NK-92 (cell line): ENCODE measurements around the gene TSKU.

ENCODE experiments used
- DNase-seq: peaks from one replicate; lab custom pipeline; 2025; ENCODE audit not compliant: unreplicated experiment; lab: John Stamatoyannopoulos, UW

The TSKU gene

DNA sequence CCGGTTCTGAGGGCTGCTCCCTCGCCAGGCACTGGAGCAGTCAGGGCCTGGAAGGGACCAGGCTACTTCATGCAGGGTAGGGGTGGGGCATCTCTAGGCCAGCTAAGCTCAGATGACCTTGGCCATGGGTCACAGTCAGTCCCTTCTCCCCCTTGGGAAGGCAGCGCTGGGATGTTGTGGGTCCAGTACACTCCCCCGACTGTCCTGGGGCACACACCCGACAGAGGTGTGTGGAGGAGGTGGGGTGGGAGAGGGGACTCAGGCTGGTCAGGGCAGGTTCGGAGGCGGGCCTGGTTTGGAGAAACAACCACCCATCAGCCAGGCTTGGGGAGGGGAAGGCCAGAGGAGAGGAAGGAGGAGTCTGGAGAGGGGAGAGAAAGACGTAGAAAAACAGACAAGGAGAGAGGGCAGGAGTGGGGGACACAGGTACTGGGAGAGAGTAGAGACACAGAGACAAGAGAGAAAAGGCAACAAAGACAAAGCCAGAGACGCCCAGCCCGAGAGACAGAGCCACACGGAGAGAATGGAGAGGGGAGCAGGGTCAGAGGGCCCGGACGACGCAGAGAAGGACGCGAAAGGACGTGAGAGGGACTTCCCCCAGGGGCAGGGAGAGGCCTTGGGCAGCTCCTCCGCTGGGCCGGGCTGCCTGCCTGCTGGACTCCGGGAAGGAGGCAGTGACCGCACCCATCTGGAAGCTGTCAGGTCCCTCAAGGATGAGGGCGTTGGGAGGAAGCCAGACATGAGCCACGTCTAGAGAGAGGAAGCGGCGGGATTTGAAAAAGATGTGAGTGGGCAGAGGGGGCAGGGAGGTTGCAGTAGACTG lies 30.6 kb upstream of the TSKU start:
- DNase-seq, result no peak

- DNase-seq, result no peak
These were observed 29.7 kb upstream of the TSKU start for GRCh38 chr11:76753449-76753848.

- no peak for DNase-seq
These were observed 29.2 kb upstream of the TSKU start for GRCh38 chr11:76753950-76754349.

- DNase-seq, result no peak
These were observed 26.8 kb upstream of the TSKU start for GRCh38 chr11:76756341-76756741.

DNA sequence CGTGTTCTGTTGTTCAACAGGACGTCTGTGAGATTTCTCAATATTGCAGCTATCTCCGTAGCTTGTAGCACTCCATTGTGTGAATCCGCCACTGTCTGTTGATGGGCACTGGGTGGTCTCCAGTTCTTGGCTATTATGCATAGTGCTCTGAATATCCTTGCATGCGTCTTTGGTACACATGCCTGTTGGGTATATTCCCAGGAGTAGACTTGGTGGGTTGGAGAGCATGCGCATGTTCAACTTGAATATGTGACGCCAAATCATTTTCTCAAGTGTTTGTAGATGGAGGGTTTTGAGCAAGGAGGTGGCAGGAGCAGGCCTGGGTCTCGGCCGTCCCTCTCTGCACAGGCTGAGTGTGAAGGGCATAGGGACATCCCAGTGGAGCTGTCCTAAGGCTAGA lies 24.8 kb upstream of the TSKU start:
- DNase-seq, result no peak

DNA sequence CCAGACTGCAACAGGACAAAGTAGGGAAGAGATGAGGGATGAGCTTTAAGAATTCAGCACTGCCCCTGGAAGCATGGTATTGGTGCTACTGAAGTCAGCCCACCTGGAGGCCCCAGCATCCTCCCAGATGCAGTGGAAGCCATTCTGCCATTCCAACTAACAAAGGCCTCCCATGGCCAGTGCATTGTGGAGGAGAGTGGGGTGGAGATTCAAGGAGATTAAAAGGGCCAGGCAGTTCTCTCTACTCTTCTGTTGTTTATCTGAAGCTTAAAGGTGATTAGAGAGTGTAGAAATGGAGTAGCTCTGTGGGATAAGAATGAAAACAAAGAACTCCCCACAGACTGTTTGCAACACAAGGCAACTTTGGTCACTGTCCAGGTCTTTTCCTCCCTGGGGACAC lies 24.1 kb upstream of the TSKU start:
- no peak for DNase-seq

- no peak for DNase-seq
These were observed 23.6 kb upstream of the TSKU start for GRCh38 chr11:76759517-76759916.

DNA sequence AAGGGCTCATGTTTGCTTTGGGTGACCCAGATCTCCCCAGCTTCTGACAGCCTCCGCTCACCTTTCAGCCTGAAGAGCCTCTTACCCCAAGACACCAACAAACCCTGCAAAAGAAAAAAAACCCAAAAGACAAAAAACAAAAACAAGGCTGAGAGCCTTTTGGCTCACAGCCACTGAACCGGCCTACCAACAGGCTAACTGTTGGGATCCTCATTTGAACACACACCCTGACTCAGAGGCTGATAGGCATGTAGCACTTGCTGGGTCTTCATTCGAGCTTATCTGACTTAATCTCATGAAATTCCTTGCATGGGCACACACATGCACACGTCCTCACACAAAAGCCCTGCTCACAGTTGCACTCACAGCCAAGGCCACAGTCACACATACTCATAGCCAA lies 22.9 kb upstream of the TSKU start:
- DNase-seq, result no peak

DNA sequence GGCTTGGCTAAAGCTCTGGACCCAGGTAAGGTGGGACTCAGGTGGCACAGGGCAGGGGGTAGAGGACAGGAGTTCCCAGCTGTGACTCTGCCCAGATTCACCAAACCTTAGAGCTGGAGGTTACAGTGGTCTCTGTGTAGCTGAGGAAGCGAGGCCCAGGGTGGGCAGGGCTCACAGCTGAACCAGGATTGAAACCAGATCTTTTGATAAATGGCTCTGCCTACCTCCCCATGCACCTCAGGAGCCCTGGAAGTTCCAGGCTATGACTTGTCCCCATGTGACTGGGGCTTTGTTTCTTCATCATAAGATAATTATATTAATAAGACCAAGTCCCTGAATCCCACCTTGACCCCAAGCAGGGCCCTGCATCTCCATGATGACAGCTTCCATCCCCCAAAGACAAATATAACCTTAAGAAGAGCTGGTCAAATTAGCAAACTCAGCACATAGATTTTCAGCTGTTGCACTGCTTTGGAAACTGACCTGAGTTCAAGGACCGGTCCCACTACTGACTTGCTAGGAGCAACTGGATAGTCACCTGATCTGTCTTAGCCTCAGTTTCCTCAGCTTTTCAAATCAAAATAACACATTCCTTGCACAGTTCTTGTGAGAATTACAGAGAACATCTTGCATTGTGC lies 21.3 kb upstream of the TSKU start:
- no peak for DNase-seq

DNA sequence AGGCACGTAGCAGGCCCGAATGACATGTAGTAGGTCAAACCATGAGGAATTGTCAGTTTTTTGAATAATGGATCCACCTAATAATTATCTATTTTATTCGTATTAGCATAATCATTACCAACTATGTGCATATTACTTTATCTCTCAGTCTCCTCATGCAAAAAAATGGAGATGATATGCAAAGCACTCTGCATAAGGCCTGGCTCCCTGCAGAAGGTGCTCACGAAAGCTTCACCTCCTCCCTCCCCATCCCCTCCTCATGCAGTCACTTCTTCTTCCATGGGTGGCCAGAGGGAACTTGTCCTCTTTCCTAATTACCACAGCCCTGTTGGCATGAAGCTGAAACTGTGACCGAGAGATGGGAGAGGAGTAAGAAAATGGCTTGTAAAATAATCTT lies 20.8 kb upstream of the TSKU start:
- no peak for DNase-seq

DNA sequence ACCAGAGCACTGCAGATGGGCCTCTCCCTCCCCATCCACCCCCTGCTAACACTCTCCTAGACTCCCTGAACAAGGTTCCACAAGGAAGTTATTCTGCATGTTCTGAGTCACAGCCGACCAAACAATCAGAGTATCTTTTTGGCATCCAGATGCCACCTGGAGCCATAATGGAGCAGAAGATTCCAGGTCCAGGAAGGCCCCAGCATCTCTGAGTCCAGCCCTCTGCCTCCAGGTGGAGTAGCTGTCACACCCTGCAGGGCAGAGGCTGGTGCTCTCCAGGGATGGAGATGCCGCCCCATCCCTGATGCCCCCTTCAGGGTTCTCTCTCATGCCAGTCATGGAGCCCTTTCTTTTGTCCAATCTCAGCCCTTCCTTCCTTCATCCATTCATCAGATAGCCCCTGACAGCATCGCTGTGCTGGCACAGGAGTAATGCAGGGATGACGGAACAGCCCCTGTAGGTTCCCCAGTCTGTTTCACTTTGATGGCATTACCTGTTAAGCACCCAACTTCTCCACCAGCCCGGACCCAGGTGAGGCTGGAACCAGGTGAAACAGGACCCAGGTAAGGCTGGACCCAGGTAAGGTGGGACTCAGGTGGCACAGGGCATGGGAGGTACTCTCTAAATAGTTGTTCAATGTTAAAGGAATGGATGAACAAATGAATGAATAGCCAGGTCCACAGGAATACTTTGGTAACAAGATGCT lies 20.1 kb upstream of the TSKU start:
- DNase-seq, result no peak

DNA sequence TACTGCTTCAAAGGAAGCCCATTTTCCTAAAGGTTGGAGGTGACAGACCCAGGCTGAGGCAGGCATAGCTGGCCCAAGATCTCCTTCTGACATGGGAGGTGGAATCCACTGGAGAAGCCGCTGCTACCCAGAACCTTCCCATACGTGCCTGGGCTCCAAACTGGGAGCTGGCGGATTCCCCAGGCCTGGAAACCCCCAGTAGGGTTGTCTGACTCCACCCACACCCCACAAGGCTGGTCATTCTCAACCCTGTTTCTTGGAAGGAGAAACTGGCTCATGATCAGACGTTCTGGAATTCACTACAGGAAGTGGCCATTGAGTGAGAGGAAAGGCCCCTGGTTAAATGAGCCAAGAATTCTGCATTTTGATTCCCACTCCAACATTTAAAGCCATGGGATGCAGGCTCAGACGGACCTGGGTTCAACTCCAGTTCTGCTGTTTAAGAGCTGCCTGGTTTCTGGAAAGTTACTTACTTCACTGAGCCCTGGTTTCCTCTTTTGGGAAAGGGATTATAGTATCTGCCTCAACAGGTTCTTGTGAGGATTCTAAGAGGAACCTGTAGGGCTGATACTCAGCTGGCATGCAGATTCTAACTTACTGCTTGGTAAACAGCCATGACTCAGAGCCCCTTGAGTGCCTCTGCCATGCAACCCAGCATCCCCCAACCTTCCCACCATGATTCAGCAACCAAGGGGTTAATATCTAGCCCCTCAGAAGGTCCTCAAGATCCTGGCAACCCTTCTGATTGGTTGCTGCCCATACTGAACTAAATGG lies 19.4 kb upstream of the TSKU start:
- no peak for DNase-seq

DNA sequence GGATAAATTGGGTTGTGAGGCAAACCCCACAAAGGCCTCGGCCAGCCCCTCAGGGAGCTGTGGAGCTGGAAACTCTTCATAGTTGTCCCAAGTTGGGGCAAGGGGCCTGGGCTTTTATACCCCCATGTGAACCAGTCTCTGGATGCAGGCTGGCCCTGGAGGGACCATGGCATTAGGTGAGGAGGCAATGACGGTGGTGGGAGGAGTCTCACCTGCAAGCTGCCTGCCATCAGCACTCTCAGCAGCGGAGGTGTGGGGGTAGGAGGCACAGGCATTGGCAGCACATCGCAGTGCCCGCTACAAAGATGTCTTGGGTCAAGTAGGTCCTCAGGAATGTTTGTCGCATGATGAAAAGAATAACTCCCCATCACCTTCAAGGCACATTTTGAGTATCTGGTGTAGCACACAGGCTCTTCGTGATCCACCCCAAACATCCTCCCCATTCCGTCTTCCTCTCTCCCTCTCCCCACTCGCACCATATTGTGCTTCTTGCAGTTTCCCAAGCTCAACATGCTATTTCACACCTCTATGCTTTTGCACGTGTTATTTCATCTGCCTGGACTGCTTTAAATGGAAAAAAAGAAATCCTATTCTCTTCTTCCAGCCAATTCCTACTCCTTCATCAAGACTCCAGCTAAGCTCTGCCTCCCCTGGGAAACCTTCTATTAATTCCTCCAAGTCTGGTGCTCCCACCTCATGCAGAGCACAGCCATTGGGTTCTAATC lies 18.1 kb upstream of the TSKU start:
- DNase-seq, result no peak

GRCh38 chr11:76765863-76766350 lies 17.2 kb upstream of the TSKU start:
- no peak for DNase-seq

GRCh38 chr11:76766521-76766920 lies 16.6 kb upstream of the TSKU start:
- no peak for DNase-seq

DNA sequence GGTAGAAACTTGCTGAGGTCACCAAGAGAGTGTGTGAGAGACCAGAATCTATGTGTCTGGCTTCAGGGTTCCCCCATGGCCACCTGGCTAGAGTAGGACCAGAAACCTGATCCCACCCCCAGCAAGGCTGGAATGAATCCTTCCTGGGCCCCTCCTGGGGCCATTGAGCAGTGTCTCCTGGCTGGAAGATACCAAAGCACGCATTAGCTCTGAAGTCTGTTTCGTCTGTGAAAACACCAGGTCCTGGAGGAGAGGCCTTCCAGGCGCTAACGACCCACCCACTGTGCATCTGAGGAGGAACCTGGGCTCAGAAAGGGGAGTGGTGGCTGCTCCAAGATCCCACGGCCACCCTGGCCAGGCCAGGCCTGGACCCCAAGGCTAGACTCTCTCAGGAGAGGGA lies 15.5 kb upstream of the TSKU start:
- DNase-seq, result no peak

- no peak for DNase-seq
These were observed 14.9 kb upstream of the TSKU start for GRCh38 chr11:76768088-76768908.

DNA sequence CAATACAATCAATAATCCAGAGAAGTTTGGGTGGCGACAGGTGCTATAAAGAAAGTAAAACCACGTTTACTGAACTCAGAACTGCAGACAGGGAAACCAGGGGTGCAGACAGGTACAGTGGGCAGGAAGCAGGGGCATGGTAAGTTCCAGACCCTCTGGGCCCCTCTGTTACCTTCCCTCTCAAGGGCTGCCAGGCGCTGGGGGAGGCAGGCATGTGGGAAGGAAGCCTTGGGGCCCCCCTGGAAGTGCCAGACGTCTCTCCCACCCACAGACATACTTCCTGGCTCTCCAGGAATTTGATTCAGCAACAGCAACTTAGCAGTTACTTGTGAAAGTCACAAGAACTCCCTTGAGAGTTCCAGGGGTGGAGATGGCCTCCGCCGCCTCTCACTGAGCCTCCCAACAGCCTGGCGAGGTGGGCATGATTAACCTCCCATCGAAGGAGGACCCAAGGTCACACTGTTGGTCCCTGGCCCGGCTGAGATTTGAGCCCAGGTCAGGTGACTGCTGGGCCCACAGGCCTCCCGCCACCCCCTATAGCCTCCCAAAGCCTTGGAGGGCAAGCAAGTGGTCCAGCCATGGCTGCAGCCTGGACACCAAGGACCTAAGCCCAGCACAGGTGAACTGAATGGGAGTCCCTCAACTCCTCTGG lies 14.1 kb upstream of the TSKU start:
- no peak for DNase-seq
